GM23338 (cell line): ENCODE data around the gene ACVR1C. TPM values are rescaled to one million over a fixed set of nuclear protein-coding genes. Genes with fewer than 3 reads are reported as not detected.

Experiments
- ATAC-seq: fragments of 200-7000 bp; cut with Tn5 transposase; 3 replicates; pipeline ENCODE4 v1.9.1; 2020
- DNase-seq: peaks from one replicate; pipeline ENCODE4 v3.0.0-alpha.2; 2015; ENCODE audit warnings: low spot score
- H2AFZ ChIP-seq: fragments of 200-600 bp; sonication (generic); 2 replicates; pipeline ENCODE4 v1.8.0; 2016; ENCODE audit warnings: antibody characterized with exemption, mild to moderate bottlenecking, moderate library complexity
- H3F3A ChIP-seq: fragments of 200-600 bp; sonication (generic); replicated peaks from 2 replicates; pipeline ENCODE4 v1.8.0; 2017; ENCODE audit warnings: antibody characterized with exemption, mixed run types, low read depth
- H3K27ac ChIP-seq: fragments of 200-600 bp; sonication (generic); 2 replicates; pipeline ENCODE4 v1.6.1; 2016; ENCODE audit warnings: low read depth
- H3K27me3 ChIP-seq: fragments of 200-600 bp; sonication (generic); 2 replicates; pipeline ENCODE4 v1.8.0; 2016; ENCODE audit warnings: mild to moderate bottlenecking, mixed run types, moderate library complexity; ENCODE audit not compliant: insufficient read depth
- H3K36me3 ChIP-seq: fragments of 200-600 bp; sonication (generic); 2 replicates; pipeline ENCODE4 v1.8.0; 2016; ENCODE audit warnings: mild to moderate bottlenecking; ENCODE audit not compliant: insufficient read depth
- H3K4me1 ChIP-seq: fragments of 200-600 bp; sonication (generic); 2 replicates; pipeline ENCODE4 v1.8.0; 2016; ENCODE audit warnings: mild to moderate bottlenecking, moderate library complexity; ENCODE audit not compliant: insufficient read depth
- H3K4me2 ChIP-seq: fragments of 200-600 bp; sonication (generic); 2 replicates; pipeline ENCODE4 v1.7.1; 2017; ENCODE audit warnings: mixed run types
- H3K4me3 ChIP-seq: fragments of 200-600 bp; sonication (generic); 2 replicates; pipeline ENCODE4 v1.6.1; 2016; ENCODE audit warnings: mixed run types
- H3K79me2 ChIP-seq: fragments of 200-600 bp; sonication (generic); replicated peaks from 2 replicates; pipeline ENCODE4 v1.8.0; 2017; ENCODE audit warnings: mild to moderate bottlenecking; ENCODE audit not compliant: insufficient read depth
- H3K9me2 ChIP-seq: fragments of 200-600 bp; sonication (generic); 2 replicates; pipeline ENCODE4 v1.8.0; 2017; ENCODE audit not compliant: insufficient read depth
- H4K20me1 ChIP-seq: fragments of 200-600 bp; sonication (generic); replicated peaks from 2 replicates; pipeline ENCODE4 v1.8.0; 2017; ENCODE audit warnings: mild to moderate bottlenecking; ENCODE audit not compliant: insufficient read depth
- H3K27ac Mint-ChIP-seq: 2 replicates; pipeline ENCODE4 v1.8.0; 2020; ENCODE audit warnings: inconsistent platforms, mild to moderate bottlenecking, moderate library complexity, mixed read lengths
- H3K27me3 Mint-ChIP-seq: 3 replicates; pipeline ENCODE4 v1.8.0; 2022; ENCODE audit warnings: low read depth, mild to moderate bottlenecking, moderate library complexity, mixed read lengths, inconsistent platforms; ENCODE audit not compliant: insufficient read depth, poor library complexity
- H3K36me3 Mint-ChIP-seq: 3 replicates; pipeline ENCODE4 v1.8.0; 2021; ENCODE audit warnings: low read depth, mild to moderate bottlenecking, inconsistent platforms, moderate library complexity, mixed read lengths
- H3K4me1 Mint-ChIP-seq: 3 replicates; pipeline ENCODE4 v1.8.0; 2020; ENCODE audit warnings: mild to moderate bottlenecking, inconsistent platforms, mixed read lengths
- H3K4me3 Mint-ChIP-seq: 3 replicates; pipeline ENCODE4 v1.8.0; 2021; ENCODE audit warnings: moderate library complexity, mild to moderate bottlenecking, inconsistent platforms, mixed read lengths
- H3K9me3 Mint-ChIP-seq: 3 replicates; pipeline ENCODE4 v1.8.0; 2020; ENCODE audit warnings: moderate library complexity, mild to moderate bottlenecking, inconsistent platforms, mixed read lengths
- CREB1 ChIP-seq: fragments of 250-450 bp; sonication (Bioruptor Pico); IDR thresholded peaks from 2 replicates; pipeline ENCODE4 v1.5.0; 2020; ENCODE audit warnings: low read depth, mild to moderate bottlenecking, moderate library complexity
- CTCF ChIP-seq, 2 experiments: fragments of 200-600 bp in 1 of 2; sonication (generic) in 1 of 2; conservative IDR thresholded peaks; 2 replicates each; pipeline versions ENCODE4 v1.5.1 to v1.6.1; 2016 to 2017; ENCODE audit warnings: antibody characterized with exemption in 2 of 2, low read depth in 2 of 2, mild to moderate bottlenecking in 2 of 2, moderate library complexity in 1 of 2
- ETS1 ChIP-seq: IDR thresholded peaks from 2 replicates; pipeline ENCODE4 v1.6.1; 2016; ENCODE audit warnings: antibody characterized with exemption
- EZH2 ChIP-seq: fragments of 200-600 bp; sonication (generic); IDR thresholded peaks from one replicate; pipeline ENCODE4 v1.8.0; 2017; ENCODE audit warnings: antibody characterized with exemption, mild to moderate bottlenecking, low read depth; ENCODE audit not compliant: unreplicated experiment
- EZH2phosphoT487 ChIP-seq: fragments of 200-600 bp; sonication (generic); IDR thresholded peaks from one replicate; pipeline ENCODE4 v1.8.1; 2018; ENCODE audit warnings: antibody characterized with exemption; ENCODE audit not compliant: unreplicated experiment
- JUNB ChIP-seq: IDR thresholded peaks from one replicate; pipeline ENCODE4 v1.6.1; 2016; ENCODE audit warnings: antibody characterized with exemption; ENCODE audit not compliant: unreplicated experiment
- NANOG ChIP-seq: IDR thresholded peaks from 2 replicates; pipeline ENCODE4 v1.6.1; 2016; ENCODE audit warnings: antibody characterized with exemption, borderline replicate concordance
- POLR2AphosphoS5 ChIP-seq: IDR thresholded peaks from 2 replicates; pipeline ENCODE4 v1.6.1; 2016; ENCODE audit warnings: antibody characterized with exemption, low read depth
- REST ChIP-seq: IDR thresholded peaks from one replicate; pipeline ENCODE4 v1.6.1; 2018; ENCODE audit warnings: antibody characterized with exemption; ENCODE audit not compliant: unreplicated experiment
- STAT1 ChIP-seq: IDR thresholded peaks from one replicate; pipeline ENCODE4 v1.6.1; 2016; ENCODE audit warnings: antibody characterized with exemption; ENCODE audit not compliant: unreplicated experiment
- ZNF114 ChIP-seq: fragments of 250-450 bp; sonication (Bioruptor Pico); IDR thresholded peaks from 2 replicates; pipeline ENCODE4 v1.5.0; 2020; ENCODE audit warnings: mild to moderate bottlenecking, moderate library complexity
- ZNF331 ChIP-seq: fragments of 250-450 bp; sonication (Bioruptor Pico); IDR thresholded peaks from 2 replicates; pipeline ENCODE4 v1.5.0; 2020; ENCODE audit warnings: low read depth, mild to moderate bottlenecking, moderate library complexity
- polyA plus RNA-seq: library from polyadenylated mRNA; unstranded; fragments of >200 nt; fragmentation: Nextera tagmentation; extraction: Ambion mirVana; gene quantifications from 2 replicates; pipeline ENCODE4 v1.2.1, GENCODE V29; 2016
- total RNA-seq: library from RNA; depleted of rRNA; stranded (reverse); fragments of >200 nt; shearing (Covaris generic); gene quantifications from 2 replicates; pipeline ENCODE4 v1.2.3, GENCODE V29; 2014

ACVR1C gene
- total and polyA plus RNA-seq, 2 experiments from 2014 or later = 0.61 to 0.94 TPM

GRCh38 chr2:157540102-157540501 lies 88.6 kb downstream of the ACVR1C start (continued):
- no peak for TF ChIP-seq CREB1
- no peak for TF ChIP-seq CTCF (conservative IDR thresholded peaks at IDR 0.05; ENCODE audit: low read depth in 2 of 2)
- no peak for TF ChIP-seq EZH2phosphoT487
- TF ChIP-seq EZH2 = no peak
- TF ChIP-seq REST = no peak
- TF ChIP-seq ETS1 = no peak
- no peak for TF ChIP-seq ZNF114
- no peak for TF ChIP-seq POLR2AphosphoS5
- no peak for TF ChIP-seq NANOG
- no peak for TF ChIP-seq ZNF331 (CRISPR knock-in tag)
- TF ChIP-seq JUNB = no peak

GRCh38 chr2:157538064-157538463 lies 90.6 kb downstream of the ACVR1C start:
- H3K4me2 ChIP-seq = no peak overlapping the region
- DNase-seq (no peak), ATAC-seq (no peak)
- no peak overlapping the region for H3K4me3 ChIP-seq
- Mint-ChIP-seq H3K27me3 (no peaks in the 10 kb centered on the region), H3K4me1 (no peaks in the 10 kb centered on the region; the same call in 2 of the 3 replicates), H3K27ac (no peak overlapping the region), H3K36me3 (no peaks in the 10 kb centered on the region), H3K4me3 (no peak overlapping the region), H3K9me3 (no peaks in the 10 kb centered on the region)
- H2AFZ ChIP-seq = no peak overlapping the region
- H4K20me1 ChIP-seq = no peaks in the 10 kb centered on the region
- no peaks in the 10 kb centered on the region for H3K9me2 ChIP-seq
- no peaks in the 10 kb centered on the region for H3K36me3 ChIP-seq
- TF ChIP-seq NANOG (no peak), ZNF331 (CRISPR knock-in tag) (no peak), ZNF114 (no peak), STAT1 (no peak), ETS1 (no peak)
- H3F3A ChIP-seq = no peaks in the 10 kb centered on the region
- H3K27me3 ChIP-seq = no peaks in the 10 kb centered on the region
- H3K4me1 ChIP-seq = no peaks in the 10 kb centered on the region
- H3K27ac ChIP-seq = no peak overlapping the region
- H3K79me2 ChIP-seq = no peaks in the 10 kb centered on the region
